ENCODE results near the gene NCBP2.
"Not testable (repeated sequence)": the region's sequence is repeated elsewhere in the genome, so short reads cannot be mapped to it uniquely, and the experiment has no call there.

The NCBP2 gene

DNA sequence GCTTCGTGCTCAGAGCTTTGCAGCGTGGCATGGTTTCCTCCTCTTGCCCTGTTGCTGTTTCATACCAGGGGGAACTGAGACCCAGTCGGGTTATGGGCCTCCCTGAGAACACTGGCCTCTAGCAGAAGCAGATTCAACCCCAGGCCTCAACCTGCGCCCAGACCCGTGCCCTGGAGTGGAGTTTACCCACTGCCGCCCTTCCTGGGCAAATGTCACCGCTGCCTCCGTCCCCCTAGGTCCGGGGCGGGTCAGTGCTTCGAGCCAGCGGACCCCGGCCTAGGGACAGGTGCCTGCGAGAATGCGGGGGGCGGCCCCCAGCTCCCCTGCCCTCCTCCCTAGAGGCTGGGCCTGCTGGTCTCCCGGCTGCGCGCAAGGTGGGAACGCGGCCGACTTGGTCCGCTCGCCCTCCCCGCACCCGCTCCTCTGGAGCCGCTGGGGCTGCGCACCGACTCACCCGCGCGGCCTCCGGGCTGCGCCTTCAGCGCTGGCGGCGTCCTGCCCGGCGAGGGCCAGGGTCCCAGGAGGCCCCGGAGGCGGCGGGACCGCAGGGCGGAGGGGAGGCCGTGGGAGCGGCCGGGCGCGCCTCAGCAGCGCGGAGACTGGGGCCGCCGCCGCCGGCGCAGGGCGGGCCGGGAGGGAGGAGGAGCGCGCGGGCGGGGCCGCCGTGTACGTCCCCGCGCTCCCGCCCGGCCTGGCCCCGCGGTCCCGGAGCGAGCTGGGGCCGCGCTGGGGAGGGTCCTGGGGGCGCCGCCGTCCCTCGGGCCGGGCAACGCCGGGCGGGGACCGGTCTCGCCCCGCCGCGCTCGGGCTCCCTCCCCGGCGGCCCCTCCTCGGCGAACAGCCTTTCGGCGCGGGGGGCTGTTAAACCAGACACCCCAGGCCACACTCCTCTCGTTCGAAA is 26.2 kb upstream of the NCBP2 start, which contains the start of gene PIGZ:
TSS of gene PIGZ (minus strand) at position 601 of the 901 bp plus-strand sequence. CDS start 16,802 bp downstream, outside the sequence.
- DNase-seq (ENCODE audit: low spot score), result no peak

DNA sequence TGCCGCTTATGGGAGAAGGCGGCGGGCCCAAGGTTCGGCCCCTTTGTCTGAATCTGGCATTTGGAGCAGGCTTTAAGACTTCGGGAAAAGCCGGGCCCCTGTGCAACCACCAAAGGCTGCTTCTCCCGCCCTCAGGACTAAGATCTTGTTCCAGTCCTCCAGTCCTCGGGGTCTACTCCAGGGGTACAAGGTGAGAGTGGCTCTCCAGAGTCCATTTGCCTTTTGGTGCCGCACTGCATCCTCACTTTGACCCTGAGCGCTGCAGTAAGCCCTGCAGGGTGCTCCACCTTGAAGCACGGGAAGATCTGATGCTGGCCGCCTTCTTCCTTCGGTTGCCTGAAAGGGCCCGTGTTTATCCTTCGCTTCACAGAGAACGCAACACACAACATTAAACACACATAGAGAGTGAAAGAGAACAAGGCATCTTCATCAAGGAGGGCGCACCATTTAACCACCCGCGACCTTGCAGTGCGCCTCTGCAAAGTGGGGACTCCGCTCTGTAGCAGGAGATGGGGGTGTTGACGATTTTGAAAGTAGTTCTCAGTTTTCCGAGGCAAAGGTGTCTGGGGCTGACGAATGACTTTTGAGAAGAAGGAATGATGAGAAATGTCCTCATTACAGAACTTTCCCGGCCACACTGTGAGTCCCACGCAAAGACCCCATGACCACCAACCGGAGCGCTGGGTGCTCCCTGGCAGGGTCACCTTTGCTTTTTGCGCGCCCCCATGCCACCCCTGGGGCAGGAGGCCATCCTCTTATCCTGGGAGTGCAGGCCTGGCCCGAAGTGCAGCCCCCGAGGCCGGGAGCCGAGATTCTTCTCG is 25.3 kb upstream of the NCBP2 start:
- DNase-seq (ENCODE audit: low spot score), result no peak

DNA sequence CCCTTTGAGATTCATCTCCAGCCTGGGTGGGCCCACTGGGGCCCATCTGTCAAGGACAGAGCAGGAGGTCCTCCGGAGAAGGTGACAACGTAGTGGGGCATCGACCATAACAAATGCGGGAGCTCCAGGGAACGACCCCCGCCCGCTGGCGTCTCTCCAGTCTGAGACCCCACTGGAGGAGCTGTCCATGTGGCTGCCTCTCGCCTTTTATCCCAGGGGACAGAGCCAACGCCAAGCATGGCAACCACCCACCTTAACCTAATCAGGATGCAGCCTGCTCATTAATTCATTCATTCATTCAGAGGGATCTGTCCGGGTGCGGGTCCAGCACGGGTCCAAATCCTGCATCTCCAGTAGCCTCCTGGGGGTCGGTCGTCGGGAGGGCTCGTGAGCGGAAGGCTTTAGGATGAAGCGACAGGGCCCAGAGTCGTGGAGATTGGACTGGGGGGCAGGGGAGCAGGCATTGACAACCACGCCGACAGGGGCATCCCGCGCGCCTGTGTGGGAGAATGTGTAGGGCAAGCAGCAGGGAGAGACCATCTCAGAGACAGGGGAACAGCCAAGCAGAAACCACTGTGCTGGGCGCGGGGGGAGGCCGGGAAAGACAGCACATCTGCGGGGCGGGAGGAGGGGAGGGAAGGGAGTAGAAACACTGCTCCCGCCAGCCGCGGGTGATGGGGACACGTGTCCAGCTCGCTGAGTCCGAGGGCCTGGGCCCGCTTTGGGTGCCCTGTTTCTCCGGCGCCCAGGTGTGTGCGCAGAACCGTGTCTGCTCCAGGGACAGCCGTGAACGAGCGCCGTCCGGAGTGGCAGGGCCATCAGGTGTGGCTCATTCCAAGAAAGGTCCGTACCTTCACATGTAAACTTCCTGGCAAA is 24.4 kb upstream of the NCBP2 start:
- DNase-seq (ENCODE audit: low spot score), result no peak

DNA sequence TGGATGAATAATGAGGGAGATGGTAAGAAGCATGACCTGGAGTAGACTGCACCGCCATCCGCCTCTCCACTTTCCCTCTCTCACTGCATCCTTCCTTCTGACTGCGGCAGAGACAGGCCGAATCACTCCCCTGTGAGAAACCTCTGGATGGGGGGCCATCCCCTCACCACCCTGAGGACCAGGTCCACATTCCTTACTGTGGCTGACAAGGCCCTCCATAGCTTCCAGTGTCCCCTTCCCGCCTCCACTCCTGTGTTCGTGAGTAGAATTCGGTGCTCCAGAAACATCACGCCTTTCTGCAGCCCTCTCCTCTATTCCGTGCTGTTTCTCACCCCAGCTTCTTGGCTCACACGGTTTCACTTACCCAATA is 23.5 kb upstream of the NCBP2 start:
- no peak for DNase-seq (ENCODE audit: low spot score)

DNA sequence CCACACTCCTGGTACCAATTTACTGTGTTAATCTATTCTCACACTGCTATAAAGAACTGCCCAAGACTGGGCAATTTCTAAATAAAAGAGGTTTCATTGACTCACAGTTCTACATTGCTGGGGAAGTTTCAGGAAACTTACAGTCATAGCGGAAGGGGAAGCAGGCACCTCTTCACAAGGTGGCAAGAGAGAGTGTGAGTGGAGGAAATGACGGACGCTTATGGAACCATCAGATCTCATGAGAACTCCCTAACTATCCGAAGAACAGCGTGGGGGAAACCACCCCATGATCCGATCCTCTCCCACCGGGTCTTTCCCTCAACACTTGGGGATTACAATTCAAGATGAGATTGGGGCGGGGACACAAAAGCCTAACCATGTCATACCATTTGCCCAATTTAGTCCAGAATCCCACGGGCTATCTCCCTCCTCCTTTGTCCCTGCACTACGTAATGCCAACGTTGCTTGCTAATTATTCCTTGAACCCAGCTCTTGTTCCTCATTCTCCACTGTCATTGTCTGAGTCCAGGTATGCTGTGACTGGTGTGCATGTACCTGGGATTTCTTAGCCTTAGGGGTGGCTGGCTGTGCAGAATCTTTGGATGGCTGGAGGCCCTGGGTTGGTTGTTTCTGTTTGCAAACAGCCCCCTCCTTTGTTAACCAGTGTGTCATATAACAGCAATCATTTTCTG is 22.9 kb upstream of the NCBP2 start:
- DNase-seq (ENCODE audit: low spot score), result no peak

DNA sequence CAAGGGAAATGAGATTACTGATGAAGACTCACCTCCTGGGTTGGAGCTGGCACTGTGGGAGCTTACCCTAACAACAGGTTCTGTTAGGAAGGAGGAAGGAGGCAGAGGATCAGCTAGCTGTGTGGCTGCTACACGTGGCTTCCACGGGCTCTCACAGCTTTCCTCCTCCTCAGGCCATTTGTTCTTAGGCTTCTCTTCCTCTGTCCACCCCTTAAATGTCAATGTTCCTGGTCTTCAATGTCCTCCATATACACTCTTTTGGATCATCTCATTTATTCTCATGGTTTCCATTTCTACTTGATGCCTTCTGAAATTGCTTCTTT is 21.3 kb upstream of the NCBP2 start:
- no peak for DNase-seq (ENCODE audit: low spot score)

DNA sequence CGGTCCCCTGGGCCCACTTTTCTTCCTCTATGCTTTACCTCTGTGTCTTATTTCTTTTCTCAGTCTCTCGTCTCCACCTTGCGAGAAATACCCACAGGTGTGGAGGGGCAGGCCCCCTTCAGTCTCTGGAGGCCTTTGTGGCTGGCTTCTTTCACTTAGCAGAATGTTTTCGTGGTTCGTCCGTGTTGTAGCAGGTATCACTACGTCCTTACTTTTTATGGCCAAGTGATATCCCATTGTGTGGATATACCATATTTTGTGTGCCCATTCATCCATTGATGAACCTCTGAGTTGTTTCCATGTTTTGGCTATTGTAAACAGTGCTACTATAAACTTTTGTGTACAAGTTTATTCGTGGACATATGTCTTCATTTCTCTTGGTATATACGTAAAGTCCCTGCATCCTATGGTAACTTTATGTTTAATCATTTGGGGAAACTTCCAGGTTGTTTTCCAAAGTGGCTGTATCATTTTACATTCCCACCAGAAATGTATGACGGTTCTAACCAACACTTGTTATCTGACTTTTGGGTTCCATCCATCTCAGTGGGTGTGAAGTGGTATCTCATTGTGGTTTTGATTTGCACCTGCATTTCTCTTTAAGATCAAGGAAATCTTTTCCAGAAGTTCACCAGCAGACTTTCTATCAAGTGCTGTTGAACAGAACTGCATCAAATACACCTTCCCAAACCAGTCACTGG is 20.8 kb upstream of the NCBP2 start:
- no peak for DNase-seq (ENCODE audit: low spot score)

DNA sequence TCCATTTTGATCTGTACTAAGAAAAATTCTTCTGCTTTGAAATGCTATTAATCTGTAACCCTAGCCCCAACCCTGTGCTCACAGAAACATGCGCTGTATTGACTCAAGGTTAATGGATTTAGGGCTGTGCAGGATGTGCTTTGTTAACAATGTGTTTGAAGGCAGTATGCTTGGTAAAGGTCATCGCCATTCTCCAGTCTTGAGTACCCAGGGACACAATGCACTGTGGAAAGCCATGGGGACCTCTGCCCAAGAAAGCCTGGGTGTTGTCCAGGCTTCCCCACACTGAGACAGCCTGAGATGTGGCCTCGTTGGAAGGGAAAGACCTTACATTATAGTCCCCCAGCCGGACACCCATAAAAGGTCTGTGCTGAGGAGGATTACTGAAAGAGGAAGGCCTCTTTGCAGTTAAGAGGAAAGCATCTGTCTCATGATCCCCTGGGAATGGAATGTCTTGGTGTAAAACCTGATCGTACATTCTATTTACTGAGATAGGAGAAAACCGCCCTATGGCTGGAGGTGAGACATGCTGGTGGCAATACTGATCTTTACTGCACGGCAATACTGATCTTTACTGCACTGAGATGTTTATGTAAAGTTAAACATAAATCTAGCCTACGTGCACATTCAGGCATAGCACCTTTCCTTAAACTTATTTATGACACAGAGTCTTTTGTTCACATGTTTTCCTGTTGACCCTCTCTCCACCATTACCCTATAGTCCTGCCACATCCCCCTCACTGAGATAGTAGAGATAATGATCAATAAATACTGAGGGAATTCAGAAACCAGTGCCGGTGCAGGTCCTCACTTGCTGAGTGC is 20.0 kb upstream of the NCBP2 start:
- DNase-seq (ENCODE audit: low spot score), result no peak

DNA sequence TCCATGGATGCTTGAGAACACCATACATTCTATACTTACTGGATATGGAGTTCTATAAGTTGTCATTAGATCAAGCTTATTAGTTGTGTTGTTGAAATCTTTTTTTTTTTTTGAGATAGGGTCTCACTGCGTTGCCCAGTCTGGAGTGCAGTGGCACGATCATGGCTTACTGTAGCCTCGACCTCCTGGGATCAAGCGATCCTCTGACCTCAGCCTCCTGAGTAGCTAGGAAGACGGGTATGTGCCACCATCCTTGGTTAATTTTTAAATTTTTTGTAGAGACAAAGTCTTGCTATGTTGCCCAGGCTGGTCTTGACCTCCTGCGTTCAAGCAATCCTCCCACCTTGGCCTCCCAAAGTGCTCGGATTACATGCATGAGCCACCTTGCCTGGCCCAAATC is 12.5 kb upstream of the NCBP2 start:
- no peak for DNase-seq (ENCODE audit: low spot score)

DNA sequence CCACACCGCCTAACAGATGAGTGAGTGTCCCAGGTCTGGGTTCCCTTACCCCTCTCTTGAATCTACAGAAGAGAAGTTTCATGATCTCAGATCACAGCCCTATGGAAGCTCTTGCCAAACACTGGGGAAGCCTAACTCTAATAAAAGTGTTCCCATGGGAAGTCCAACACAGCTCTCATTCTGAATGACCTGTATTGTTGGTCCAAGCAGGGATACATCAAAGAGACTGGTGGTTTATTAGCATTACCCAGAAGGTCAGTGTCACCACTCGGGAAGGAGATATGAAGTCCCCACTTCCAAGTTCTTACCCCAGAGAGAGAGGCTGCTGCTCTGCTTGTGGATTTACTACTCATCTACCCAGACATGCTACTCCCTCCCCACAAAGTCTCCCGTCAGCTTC is 9.0 kb upstream of the NCBP2 start:
- DNase-seq (ENCODE audit: low spot score), result no peak

DNA sequence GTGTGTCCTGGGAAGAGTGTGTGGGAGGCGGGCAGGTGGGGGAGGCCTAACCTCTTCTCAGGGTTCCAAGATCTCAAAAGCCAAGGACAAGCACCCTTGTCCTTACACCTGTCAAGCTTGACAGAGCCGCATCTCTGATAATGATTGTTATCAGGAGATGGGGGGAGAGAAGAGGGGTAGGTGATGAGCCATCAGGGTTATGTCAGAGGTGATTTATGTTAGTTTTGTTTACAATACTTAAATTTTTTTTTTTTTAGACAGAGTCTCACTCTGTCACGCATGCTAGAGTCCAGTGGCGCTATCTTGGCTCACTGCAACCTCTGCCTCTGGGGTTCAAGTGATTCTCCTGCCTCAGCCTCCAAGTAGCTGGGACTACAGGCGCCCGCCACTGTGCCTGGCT is 7.4 kb upstream of the NCBP2 start:
- DNase-seq (ENCODE audit: low spot score), result no peak

DNA sequence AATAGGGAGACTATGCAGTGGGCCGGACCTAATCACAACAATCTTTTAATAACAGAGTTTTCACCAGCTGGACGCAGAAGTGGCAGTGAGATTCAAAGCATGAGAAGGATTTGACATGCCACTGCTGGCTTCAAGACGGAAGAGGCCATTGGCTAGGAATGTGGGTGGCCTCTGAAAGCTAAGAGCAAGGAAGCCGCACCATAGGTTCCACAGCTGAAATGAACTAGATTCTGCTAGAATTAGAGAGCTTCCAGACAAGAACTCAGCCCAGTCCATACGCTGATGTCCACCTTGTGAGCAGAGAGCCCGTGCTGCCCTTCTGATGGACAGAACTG is 6.9 kb upstream of the NCBP2 start:
- DNase-seq (ENCODE audit: low spot score), result peak; percentile 48

DNA sequence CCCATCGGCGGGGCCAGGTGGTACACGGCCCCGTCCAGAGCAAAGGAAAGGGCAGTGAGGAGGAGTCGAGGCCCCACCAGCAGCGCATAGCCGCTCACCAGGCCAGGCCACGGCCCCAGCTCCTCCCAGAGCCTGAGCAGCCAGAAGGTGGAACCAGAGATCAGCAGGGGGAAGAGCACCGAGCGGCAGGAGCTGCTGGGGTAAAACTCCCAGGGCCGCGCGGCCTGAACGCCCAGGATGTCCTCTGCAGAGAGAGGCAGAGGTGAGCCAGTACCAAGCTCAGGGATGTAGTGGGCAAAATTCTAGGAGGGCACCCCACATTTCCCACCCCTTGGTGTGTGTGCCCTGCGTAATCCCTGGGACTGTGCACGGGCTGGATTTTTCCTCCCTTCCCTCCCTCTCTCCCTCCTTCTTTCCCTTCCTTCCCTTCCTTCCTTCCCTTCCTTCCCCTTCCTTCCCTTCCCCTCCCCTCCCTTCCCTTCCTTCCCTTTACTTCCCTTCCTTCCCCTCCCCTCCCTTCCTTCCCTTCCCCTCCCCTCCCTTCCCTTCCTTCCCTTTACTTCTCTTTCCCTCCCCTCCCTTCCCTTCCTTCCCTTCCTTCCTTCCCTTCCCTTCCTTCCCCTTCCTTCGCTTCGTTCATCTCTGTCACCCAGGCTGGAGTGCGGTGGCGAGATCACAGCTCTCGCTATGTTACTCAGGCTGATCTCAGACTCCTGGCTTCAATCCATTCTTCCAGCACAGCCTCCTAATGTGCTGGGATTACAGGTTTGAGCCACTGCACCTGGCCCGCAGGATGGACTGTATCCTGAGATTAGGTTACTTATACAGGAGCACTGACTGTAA is 6.3 kb upstream of the NCBP2 start:
- peak; percentile 84 for DNase-seq (ENCODE audit: low spot score)

DNA sequence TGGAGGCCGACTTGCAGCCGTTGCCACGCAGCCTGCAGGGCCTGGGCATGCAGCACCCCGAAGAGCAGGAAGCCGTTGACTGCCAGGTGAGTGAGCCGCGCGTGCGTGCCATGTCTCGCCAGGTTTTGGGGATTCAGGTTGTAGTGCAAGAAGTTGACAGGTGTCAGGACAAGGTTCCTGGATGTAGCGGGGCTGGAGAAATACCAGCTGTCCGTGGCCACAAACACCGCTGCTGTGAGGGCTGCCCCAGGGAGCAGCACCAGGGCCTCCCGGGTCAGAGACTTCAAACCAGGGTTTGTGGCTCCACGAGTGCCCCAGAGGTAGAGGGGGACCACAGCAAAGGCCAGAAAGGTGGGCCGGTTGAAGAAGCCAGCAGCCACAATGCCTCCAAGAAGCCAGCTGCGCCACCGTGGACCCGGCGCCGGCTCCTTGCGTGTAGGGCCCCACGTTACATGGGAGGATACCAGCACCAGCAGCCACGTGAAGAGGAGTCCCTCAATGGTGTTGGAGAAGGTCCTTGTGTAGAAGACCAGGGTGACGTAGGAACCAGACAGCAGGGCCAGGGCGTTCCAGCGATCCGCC is 5.6 kb upstream of the NCBP2 start:
- DNase-seq (ENCODE audit: low spot score), result no peak

DNA sequence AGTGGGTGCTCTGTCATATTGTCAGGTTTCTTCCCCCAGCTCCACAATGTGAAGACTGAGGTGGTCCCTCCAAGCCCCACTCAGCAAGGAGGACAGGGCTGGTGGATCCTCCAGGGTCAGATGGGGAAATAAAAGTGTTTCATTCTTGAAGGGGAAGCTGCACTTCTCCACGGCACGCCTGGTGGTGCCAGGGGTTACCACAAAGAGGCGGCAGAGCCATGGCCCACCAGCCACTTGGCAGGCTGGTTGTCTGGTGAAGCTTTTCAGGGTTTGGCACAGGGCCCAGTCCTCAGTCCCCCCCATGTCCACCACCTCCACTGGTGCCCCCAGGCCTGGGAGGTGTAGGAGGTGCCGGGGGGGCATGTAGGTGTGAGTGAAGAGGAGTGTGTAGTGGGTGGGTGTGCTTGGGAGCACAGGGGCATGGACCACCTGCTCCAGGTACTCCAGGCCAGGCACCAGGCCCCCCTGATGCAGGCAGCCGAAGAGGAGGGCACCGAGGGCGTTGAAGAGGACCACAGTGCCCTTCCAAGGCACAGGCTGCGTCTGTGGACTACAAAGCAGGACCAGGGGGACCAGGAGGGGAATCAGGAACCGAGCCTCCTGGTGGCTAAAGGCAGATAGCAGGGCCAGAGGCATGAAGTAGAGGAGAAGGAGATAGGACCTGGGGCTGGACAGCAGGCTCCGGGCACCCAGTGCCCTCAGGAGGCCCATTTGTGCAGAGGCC is 5.0 kb upstream of the NCBP2 start:
- no peak for DNase-seq (ENCODE audit: low spot score)

DNA sequence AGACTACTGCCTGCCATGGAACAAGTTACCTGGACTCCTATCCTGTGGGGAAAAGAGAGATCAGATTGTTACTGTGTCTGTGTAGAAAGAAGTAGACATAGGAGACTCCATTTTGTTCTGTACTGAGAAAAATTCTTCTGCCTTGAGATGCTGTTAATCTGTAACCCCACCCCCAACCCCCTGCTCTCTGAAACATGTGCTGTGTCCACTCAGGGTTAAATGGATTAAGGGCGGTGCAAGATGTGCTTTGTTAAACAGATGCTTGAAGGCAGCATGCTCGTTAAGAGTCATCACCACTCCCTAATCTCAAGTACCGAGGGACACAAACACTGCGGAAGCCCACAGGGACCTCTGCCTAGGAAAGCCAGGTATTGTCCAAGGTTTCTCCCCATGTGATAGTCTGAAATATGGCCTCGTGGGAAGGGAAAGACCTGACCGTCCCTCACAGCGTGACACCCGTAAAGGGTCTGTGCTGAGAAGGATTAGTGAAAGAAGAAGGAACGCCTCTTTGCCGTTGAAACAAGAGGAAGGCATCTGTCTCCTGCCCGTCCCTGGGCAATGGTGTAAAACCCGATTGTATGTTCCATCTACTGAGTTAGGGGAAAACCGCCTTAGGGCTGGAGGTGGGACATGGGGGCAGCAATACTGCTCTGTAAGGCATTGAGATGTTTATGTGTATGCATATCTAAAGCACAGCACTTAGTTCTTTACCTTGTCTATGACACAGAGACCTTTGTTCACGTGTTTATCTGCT is 1.9 kb upstream of the NCBP2 start:
- DNase-seq (ENCODE audit: low spot score), result not testable (repeated sequence)

DNA sequence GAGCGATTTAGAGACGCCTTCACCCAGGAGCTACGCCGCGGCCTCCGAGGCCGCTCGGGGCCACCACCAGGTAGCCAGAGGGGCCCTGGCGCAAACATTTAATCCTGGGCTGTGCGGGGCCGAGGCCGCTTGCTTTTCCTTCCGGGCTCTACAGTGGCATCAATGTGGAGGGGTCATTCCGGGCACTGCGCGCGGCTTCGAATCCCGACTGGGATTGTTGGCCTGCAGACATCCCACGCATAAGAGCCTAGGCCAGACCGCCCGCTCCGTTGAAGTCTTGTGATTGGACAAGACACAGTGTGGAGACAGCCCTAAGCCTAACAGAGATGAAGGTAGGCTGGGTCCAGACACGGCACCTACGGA is 568 bp upstream of the NCBP2 start:
- DNase-seq (ENCODE audit: low spot score), result no peak
